ENCODE measurements around the gene IL17A.

IL17A gene

GRCh38 chr6:52144196-52145076 lies 41.7 kb upstream of the IL17A start:
- H3K4me3 ChIP-seq (ENCODE audit: low read length) = no peak overlapping the region
- TF ChIP-seq CTCF (conservative IDR thresholded peaks at IDR 0.05; ENCODE audit: low read length) = no peak
- DNase-seq (ENCODE audit: low read depth) = no peak

- no peak for TF ChIP-seq CTCF (conservative IDR thresholded peaks at IDR 0.05; ENCODE audit: low read length)
- H3K4me3 ChIP-seq (ENCODE audit: low read length) = no peak overlapping the region
- no peak for DNase-seq (ENCODE audit: low read depth)
These were observed 39.2 kb upstream of the IL17A start for GRCh38 chr6:52146851-52147445.

- no peak for TF ChIP-seq CTCF (conservative IDR thresholded peaks at IDR 0.05; ENCODE audit: low read length)
- no peak for DNase-seq (ENCODE audit: low read depth)
- no peak overlapping the region for H3K4me3 ChIP-seq (ENCODE audit: low read length)
These were observed 37.1 kb upstream of the IL17A start for GRCh38 chr6:52149076-52149475.

- H3K4me3 ChIP-seq (ENCODE audit: low read length) = no peak overlapping the region
- DNase-seq (ENCODE audit: low read depth) = no peak
- no peak for TF ChIP-seq CTCF (conservative IDR thresholded peaks at IDR 0.05; ENCODE audit: low read length)
These were observed 36.2 kb upstream of the IL17A start for GRCh38 chr6:52149949-52150348.

- H3K4me3 ChIP-seq (ENCODE audit: low read length) = no peak overlapping the region
- DNase-seq (ENCODE audit: low read depth) = no peak
- TF ChIP-seq CTCF (conservative IDR thresholded peaks at IDR 0.05; ENCODE audit: low read length) = no peak
These were observed 34.1 kb upstream of the IL17A start for GRCh38 chr6:52152070-52152423.

- TF ChIP-seq CTCF (conservative IDR thresholded peaks at IDR 0.05; ENCODE audit: low read length) = no peak
- H3K4me3 ChIP-seq (ENCODE audit: low read length) = no peak overlapping the region
- no peak for DNase-seq (ENCODE audit: low read depth)
These were observed 33.4 kb upstream of the IL17A start for GRCh38 chr6:52152711-52153160.

GRCh38 chr6:52154381-52154780 lies 31.8 kb upstream of the IL17A start:
- H3K4me3 ChIP-seq (ENCODE audit: low read length) = no peak overlapping the region
- no peak for TF ChIP-seq CTCF (conservative IDR thresholded peaks at IDR 0.05; ENCODE audit: low read length)
- no peak for DNase-seq (ENCODE audit: low read depth)

Data from AG10803 (cell line).